Amygdala (tissue), 56 donors: ENCODE results near the gene WDR35.
"Not testable (repeated sequence)": the region's sequence is repeated elsewhere in the genome, so short reads cannot be mapped to it uniquely, and the experiment has no call there.

Experiments used
- DNase-seq, 56 donors: peaks; one replicate each; lab custom pipeline; 2025; lab: John Stamatoyannopoulos, UW

Gene WDR35

DNA sequence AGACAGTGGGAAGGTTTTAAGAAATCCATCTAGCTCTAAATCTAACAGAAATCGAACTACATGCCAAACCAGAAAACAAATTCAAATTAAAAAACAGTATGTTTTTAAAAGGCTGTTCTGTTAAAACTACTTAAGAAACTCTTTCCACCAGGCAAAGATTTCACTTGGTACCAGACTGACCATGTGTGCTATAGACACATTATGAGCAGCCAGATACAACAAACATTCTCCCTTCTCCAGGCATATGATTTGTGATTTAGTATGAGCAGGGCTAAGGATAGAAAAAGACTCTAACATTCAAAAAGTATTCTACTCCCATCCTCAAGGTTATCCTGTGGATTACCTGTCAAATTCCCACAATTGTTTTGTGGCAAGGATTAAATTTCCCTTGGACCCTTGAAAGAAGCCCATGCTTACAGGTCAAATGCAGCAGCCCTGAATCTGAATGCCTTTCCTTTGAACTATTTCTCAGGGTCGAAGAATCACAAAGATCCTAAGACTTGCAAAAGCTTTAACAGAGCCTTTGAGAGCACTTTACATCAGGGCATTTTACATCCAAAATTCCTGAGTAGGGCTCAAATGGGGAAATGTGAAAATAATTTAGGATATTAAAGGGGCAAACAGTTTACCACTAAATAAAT is 45.6 kb downstream of the WDR35 start:
- no peak for DNase-seq

GRCh38 chr2:19943189-19943588 is 46.7 kb downstream of the WDR35 start:
- no peak for DNase-seq

- DNase-seq, result no peak
Measured at GRCh38 chr2:19942199-19942598, 47.7 kb downstream of the WDR35 start.

GRCh38 chr2:19937004-19937403 is 52.9 kb downstream of the WDR35 start:
- no peak for DNase-seq

GRCh38 chr2:19936203-19936602 is 53.7 kb downstream of the WDR35 start:
- no peak for DNase-seq

GRCh38 chr2:19933351-19933981 is 56.4 kb downstream of the WDR35 start:
- no peak for DNase-seq

GRCh38 chr2:19932928-19933327 is 57.0 kb downstream of the WDR35 start:
- no peak for DNase-seq

GRCh38 chr2:19929226-19929625 is 60.7 kb downstream of the WDR35 start:
- no peak for DNase-seq

- DNase-seq, result not testable (repeated sequence)
Measured at GRCh38 chr2:19927816-19928215, 62.1 kb downstream of the WDR35 start.

GRCh38 chr2:19924526-19924925 is 65.4 kb downstream of the WDR35 start:
- not testable (repeated sequence) for DNase-seq

DNA sequence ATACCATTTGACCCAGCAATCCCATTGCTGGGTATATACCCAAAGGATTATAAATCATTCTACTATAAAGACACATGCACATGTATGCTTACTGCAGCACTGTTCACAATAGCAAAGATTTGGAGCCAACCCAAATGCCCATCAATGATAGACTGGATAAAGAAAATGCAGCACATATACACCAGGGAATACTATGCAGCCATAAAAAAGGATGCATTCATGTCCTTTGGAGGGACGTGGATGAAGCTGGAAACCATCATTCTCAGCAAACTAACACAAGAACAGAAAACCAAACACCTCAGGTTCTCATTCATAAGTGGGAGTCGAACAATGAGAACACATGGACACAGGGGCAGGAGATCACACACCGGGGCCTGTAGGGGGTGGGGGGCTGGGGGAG is 67.7 kb downstream of the WDR35 start:
- DNase-seq, result not testable (repeated sequence)

DNA sequence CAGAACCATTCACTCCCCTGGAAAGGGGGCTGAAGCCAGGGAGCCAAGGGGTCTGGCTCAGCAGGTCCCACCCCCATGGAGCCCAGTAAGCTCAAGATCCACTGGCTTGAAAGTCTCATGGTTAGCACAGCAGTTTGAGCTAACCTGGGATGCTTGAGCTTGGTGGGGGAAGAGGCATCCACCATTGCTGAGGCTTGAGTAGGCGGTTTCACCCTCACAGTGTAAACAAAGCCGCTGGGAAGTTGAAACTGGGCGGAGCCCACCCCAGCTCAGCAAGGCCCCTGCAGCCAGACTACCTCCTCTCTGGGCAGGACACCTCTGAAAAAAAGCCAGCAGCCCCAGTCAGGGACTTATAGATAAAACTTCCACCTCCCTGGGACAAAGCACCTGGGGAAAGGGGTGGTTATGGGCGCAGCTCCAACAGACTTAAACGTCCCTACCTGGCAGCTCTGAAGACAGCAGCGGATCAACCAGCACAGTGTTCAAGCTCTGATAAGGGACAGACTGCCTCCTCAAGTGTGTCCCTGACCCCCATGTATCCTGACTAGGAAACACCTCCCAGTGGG is 73.4 kb downstream of the WDR35 start:
- DNase-seq, result no peak

DNA sequence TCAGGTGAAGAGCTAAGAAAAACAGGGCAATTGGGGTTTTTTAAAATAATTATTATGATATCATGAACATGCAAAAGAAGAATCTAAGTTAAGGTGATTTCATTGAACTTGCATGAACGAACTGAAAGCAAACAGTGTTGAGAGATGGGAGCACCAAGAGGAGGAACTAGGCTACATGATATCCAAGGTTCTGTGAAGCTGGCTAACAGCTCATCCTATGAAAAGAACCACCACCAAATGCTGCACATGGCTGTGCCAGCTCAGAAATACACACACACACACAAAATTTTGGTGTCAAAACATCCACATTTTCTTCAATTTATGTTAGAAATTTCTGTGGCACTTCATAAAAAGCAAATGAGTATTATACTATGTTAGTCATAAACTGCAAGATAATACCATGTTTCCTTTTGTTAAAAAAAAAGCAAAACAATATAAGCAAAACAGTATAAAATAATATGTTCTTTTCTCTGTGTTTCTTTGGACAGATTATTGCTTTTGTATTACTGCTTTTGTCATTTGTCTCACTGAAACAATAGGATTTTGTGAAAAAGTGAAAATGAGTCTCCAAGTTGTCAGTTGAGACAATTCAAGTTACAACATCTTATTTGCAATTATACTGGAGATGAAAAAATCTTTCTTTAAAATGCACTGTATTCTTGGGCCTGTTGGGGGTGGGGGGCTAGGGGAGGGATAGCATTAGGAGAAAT is 75.5 kb downstream of the WDR35 start:
- DNase-seq, result no peak

GRCh38 chr2:19911808-19912509 is 77.9 kb downstream of the WDR35 start:
- DNase-seq, result no peak

GRCh38 chr2:19902216-19902740 is 87.6 kb downstream of the WDR35 start:
- peak in 1 of 56 donors; percentile 65 for DNase-seq

- peak; percentile 59 to 99 (median 91) for DNase-seq
Measured at GRCh38 chr2:19901442-19902215, 88.3 kb downstream of the WDR35 start, which contains the start of gene TTC32. Gene TTC32, minus strand, starts transcription at chr2:19901983. Its CDS starts 129 bp downstream, at chr2:19901854.

DNA sequence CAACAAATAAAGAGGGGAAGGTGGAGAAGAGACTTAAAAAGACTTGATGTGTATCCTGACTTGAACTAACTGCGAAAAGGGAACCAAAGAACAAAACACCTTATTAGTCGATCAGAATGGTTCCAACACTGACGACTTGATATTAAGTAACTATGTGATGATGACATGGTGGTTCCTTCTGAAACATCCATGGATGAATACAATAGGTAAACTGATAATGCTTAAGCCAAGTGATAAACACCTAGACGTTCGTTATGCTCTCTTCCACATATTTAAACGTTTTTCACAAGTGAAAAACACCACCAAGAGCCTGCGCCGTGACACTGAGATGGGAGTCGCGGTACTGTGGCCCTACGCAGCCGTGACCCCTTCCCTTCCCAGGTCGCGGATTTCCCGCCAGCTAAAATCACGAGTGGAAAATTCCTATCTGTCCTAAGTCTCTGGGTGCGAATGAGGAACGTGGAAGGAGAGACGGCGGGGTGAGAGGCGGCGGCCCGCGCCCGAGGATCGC is 88.9 kb downstream of the WDR35 start:
- peak in 3 of 56 donors; percentile 48 to 68 (median 62) for DNase-seq

DNA sequence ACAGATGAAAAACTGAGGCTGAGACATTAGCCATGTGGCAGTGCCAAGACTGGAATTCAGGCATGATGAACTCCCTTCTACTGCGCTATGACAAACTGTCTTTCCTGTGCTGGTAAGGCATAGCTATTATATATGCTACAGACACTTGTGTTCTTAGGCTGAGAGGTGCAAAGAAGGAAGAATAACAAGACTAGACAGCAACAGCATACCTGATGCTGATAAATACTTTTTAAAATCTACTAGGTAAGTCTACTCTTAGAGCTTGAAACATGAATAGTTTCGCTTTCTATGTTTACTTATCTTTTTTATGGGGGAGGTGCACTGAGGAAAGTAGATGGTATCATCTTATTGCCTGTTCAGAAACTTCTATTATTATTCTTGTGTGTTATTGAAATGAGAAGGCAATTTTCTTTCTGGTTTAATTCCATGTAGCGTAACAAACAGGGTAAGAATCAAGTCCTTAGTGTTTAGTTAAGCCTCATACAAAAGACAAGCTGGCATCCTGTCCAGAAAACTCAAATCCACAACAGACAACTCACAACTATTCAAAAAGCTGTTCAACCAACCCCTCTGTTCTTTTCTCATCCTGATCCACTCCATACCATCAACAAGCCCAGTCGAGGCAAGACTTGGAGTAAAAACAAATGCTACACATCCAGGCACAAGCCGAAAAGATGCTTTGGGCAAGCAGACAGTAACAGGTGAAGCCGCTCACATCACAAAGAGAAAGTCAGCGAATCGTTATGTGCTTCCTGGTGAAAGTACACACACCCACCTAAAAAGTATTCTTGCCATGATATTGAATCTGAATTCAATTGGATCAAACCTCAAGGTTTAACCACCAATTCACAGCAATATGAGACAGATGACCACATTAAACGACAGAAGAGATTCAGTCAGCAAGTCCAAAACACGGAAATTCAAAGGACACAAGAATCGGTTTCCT is 89.6 kb downstream of the WDR35 start:
- no peak for DNase-seq
